ENCODE measurements around the gene GRIK2.

DNA sequence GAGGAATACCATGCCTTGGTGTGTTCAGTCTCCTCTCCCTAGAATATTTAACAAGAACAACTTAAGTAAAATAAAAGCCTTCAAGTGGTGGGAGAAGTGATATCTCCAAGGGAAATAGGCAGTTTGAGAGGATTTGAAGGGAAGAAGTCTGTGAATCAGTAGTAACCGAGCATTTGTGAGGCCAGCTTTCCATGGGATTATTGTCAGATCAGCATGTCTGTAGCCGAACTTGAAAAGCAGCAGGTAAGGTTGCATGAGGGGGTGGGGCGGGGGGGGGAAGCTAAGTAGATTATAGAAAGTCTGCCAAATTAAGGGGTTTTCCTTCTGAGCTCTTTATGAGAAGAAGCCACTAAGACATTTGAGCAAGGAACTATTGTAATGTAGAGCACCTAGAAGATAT is 92.6 kb downstream of the GRIK2 start:
- TF ChIP-seq POLR2A (IDR thresholded peaks at IDR 0.05): no peak
- TF ChIP-seq, protein P1, sequence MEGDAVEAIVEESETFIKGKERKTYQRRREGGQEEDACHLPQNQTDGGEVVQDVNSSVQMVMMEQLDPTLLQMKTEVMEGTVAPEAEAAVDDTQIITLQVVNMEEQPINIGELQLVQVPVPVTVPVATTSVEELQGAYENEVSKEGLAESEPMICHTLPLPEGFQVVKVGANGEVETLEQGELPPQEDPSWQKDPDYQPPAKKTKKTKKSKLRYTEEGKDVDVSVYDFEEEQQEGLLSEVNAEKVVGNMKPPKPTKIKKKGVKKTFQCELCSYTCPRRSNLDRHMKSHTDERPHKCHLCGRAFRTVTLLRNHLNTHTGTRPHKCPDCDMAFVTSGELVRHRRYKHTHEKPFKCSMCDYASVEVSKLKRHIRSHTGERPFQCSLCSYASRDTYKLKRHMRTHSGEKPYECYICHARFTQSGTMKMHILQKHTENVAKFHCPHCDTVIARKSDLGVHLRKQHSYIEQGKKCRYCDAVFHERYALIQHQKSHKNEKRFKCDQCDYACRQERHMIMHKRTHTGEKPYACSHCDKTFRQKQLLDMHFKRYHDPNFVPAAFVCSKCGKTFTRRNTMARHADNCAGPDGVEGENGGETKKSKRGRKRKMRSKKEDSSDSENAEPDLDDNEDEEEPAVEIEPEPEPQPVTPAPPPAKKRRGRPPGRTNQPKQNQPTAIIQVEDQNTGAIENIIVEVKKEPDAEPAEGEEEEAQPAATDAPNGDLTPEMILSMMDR (IDR thresholded peaks at IDR 0.05): no peak

All from thyroid gland (tissue), 4 donors.